Activated CD4-positive, alpha-beta T cell treated with anti-CD3 and anti-CD28 coated beads for 36 hours (primary cell): ENCODE measurements around the gene OPALIN. TPM values are rescaled to one million over a fixed set of nuclear protein-coding genes. Genes with fewer than 3 reads are reported as not detected.
A peak's percentile ranks its signal among the peaks of the same experiment; 100 is the strongest.
"Not testable (repeated sequence)": the region's sequence is repeated elsewhere in the genome, so short reads cannot be mapped to it uniquely, and the experiment has no call there.

Experiments used
- ATAC-seq: fragments of 200-7000 bp; cut with Tn5 transposase; one replicate; pipeline ENCODE4 v1.10.0; 2021; ENCODE audit warnings: mild to moderate bottlenecking, moderate library complexity
- CTCF ChIA-PET: fragments of 350-600 bp; sonication (Branson Sonifier 250); formaldehyde crosslinking; loops from one replicate; lab custom pipeline; 2021; ENCODE audit warnings: antibody characterized with exemption; lab: Charles Lee
- POLR2A ChIA-PET: fragments of 350-600 bp; sonication (Branson Sonifier 250); formaldehyde crosslinking; loops from one replicate; lab custom pipeline; 2021; ENCODE audit warnings: antibody characterized with exemption, inconsistent platforms; lab: Charles Lee
- DNase-seq: peaks from one replicate; pipeline ENCODE4 v3.0.0-alpha.2; 2020
- H3K27ac Mint-ChIP-seq: one replicate; pipeline ENCODE4 v1.8.0; 2021; ENCODE audit warnings: mixed read lengths
- H3K27me3 Mint-ChIP-seq: one replicate; pipeline ENCODE4 v1.8.0; 2021; ENCODE audit warnings: mixed read lengths
- H3K36me3 Mint-ChIP-seq: one replicate; pipeline ENCODE4 v1.8.0; 2021; ENCODE audit warnings: low read depth, mixed read lengths
- H3K4me1 Mint-ChIP-seq: one replicate; pipeline ENCODE4 v1.8.0; 2021; ENCODE audit warnings: mixed read lengths
- H3K4me3 Mint-ChIP-seq: one replicate; pipeline ENCODE4 v1.8.0; 2021; ENCODE audit warnings: mild to moderate bottlenecking, moderate library complexity, mixed read lengths
- H3K9me3 Mint-ChIP-seq: one replicate; pipeline ENCODE4 v1.8.0; 2021; ENCODE audit warnings: low read depth, mixed read lengths
- intact Hi-C, 2 experiments: fragments of 100-400 bp; cut with DNase I in 1 of 2; cut with micrococcal nuclease in 1 of 2; formaldehyde crosslinking; loops; one replicate each; pipeline versions ENCODE4 v1.14.2 to v1.15.1; 2022 to 2024; cut with DNase I, micrococcal nuclease
- total RNA-seq, 2 experiments: library from RNA; stranded (reverse); gene quantifications; one replicate each; pipeline ENCODE4 v1.2.3, GENCODE V29; 2021

The OPALIN gene
- total RNA-seq, 2 experiments from 2014 or later, result not detected

GRCh38 chr10:96317067-96317833, 41.6 kb downstream of the OPALIN start:
- no peaks in the 10 kb centered on the region for H3K9me3 Mint-ChIP-seq
- POLR2A ChIA-PET, result no interaction called here
- no peaks in the 10 kb centered on the region for H3K4me1 Mint-ChIP-seq
- H3K36me3 Mint-ChIP-seq, result no peaks in the 10 kb centered on the region
- peaks cover 10% of the 10 kb centered on the region for H3K27me3 Mint-ChIP-seq
- no peak overlapping the region for H3K4me3 Mint-ChIP-seq
- ATAC-seq, result no peak
- CTCF ChIA-PET, result interaction anchor here (0.6 to 2.0 kb wide), 7 partner anchors 9 to 841 kb away, joined by 3 to 5 read pairs (median 3); no protein-coding TSS in a partner anchor
- no peak overlapping the region for H3K27ac Mint-ChIP-seq
- no peak for DNase-seq
- intact Hi-C loops, result no loop called here

GRCh38 chr10:96313344-96313743, 45.5 kb downstream of the OPALIN start:
- Mint-ChIP-seq H3K27me3 (peaks cover 13% of the 10 kb centered on the region), H3K36me3 (no peaks in the 10 kb centered on the region), H3K9me3 (no peaks in the 10 kb centered on the region), H3K4me1 (no peaks in the 10 kb centered on the region), H3K4me3 (no peak overlapping the region), H3K27ac (no peak overlapping the region)
- intact Hi-C loops, result no loop called here
- ATAC-seq (no peak), DNase-seq (no peak)
- ChIA-PET CTCF (interaction anchor here (0.6 to 1.5 kb wide), 2 partner anchors 55 to 84 kb away, joined by 3 to 4 read pairs; no protein-coding TSS in a partner anchor), POLR2A (no interaction called here)

DNA sequence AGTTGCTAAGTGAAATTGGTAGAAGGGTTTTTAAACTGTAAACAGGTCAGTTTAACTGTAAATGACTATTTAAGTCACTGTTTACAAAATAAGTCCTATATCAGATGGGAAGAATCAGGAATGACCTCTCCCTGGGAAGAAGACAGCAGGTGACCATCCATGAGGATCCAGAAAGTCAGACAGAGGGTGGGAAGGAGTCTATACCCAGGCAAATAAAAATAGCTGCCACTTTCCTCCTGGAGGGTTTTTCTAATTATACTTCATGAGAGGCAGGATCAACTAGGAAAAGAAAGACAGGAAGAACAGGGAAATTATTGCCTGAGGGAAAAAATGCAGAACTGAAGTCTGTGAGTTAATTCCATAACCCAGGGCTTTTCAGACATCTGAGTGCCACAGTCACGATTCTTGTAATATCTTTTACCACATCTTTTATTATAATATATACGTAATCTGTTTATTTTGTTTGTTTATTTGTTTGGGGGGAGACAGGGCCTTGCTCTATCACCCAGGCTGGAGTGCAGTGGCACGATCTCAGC, 47.6 kb downstream of the OPALIN start:
- ATAC-seq, result no peak

DNA sequence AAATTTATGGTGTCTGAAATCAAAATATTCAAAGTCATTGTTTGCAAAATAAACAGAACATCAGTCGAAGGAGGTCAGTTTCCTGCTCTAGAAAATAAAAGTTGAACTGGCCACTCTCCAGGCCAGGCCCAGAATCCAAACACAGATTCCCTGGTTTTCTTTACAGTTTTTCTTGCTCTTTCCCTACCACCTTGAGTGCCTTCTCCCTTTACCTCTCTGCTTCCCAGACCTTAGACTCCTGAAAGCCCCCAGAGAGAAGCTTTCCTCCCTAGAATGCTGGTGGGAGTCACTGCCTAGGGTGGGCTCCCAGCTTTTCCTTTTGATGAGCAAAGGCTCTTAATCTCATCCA, 48.5 kb downstream of the OPALIN start:
- H3K27me3 Mint-ChIP-seq, result peaks cover 3% of the 10 kb centered on the region
- CTCF ChIA-PET, result interaction anchor here (1.0 to 1.5 kb wide), 2 partner anchors 9 to 29 kb away, joined by 4 to 5 read pairs; no protein-coding TSS in a partner anchor
- peaks cover 5% of the 10 kb centered on the region for H3K4me1 Mint-ChIP-seq
- H3K27ac Mint-ChIP-seq, result no peak overlapping the region
- ATAC-seq, result no peak
- no peak for DNase-seq
- no peaks in the 10 kb centered on the region for H3K36me3 Mint-ChIP-seq
- intact Hi-C loops, result no loop called here
- no peaks in the 10 kb centered on the region for H3K9me3 Mint-ChIP-seq
- no peak overlapping the region for H3K4me3 Mint-ChIP-seq
- POLR2A ChIA-PET, result no interaction called here

More for the DNA sequence above, 47.6 kb downstream of the OPALIN start:
- intact Hi-C loops, result no loop called here
- Mint-ChIP-seq H3K36me3 (no peaks in the 10 kb centered on the region), H3K4me1 (peaks cover 5% of the 10 kb centered on the region), H3K27me3 (peaks cover 7% of the 10 kb centered on the region), H3K27ac (no peak overlapping the region), H3K4me3 (no peak overlapping the region), H3K9me3 (no peaks in the 10 kb centered on the region)
- POLR2A ChIA-PET, result no interaction called here
- no peak for DNase-seq
- CTCF ChIA-PET, result interaction anchor here (1.0 to 1.5 kb wide), 2 partner anchors 9 to 29 kb away, joined by 4 to 5 read pairs; no protein-coding TSS in a partner anchor

DNA sequence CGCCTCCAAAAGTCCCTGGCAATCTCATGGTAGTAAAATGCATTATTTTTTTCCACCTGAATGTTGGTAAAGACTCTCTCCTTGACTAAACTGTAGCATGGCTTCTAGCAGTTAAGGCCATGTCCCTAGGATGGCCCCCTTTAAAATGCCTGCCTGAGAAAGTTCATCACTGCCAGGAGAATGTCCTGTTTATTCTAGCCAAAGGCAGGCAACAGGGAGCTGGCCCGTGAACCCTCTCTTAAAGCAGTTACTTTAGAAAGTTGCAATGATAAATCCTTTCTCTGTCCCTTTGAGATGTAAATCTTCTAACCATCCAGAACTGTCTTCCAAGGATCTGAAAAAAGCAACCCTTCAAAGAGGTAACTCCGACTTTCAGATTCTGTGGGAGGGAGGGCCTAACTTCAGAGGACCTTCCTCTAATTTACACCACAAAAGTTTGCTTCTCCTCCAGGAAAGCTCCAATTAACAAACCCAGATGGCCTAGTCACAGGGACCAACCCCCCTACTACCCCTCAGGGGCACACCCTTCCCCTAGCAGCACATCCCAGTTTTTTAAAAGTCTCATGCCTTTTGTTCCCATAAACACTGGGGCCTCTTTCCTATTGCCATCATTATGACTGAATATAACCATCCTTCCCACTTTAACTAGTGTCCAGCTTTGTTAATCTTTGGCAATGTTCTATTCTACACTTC, 49.0 kb downstream of the OPALIN start:
- ATAC-seq (no peak), DNase-seq (no peak)
- ChIA-PET POLR2A (no interaction called here), CTCF (interaction anchor here (1.5 kb wide), 1 partner anchor 8 kb away, joined by 5 read pairs; no protein-coding TSS in a partner anchor)
- Mint-ChIP-seq H3K9me3 (no peaks in the 10 kb centered on the region), H3K4me1 (peaks cover 7% of the 10 kb centered on the region), H3K36me3 (no peaks in the 10 kb centered on the region), H3K27ac (no peak overlapping the region), H3K4me3 (no peak overlapping the region), H3K27me3 (peaks cover 3% of the 10 kb centered on the region)
- intact Hi-C loops, result no loop called here

DNA sequence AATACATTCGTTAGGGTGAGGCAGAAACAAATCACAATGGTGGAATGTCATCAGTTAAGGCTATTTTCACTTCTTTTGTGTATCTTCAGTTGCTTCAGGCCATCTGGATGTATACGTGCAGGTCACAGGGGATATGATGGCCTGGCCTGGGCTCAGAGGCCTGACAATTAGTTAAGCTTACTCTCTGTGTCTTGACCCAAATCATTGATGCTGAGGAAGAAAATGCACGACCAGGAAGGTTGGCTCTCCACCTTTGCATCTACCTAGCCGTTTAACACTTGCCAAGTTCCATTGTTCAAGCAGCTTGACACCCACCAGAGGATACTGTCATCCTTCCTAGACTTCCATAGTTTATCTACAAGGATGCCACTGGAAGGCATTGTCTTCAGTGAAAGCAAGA, 49.9 kb downstream of the OPALIN start:
- ATAC-seq, POLR2A ChIA-PET, H3K27me3 Mint-ChIP-seq, H3K4me3 Mint-ChIP-seq, H3K9me3 Mint-ChIP-seq, intact Hi-C loops, H3K27ac Mint-ChIP-seq, H3K36me3 Mint-ChIP-seq, DNase-seq: not testable (repeated sequence)
- CTCF ChIA-PET, result interaction anchor here (1.4 to 1.9 kb wide), 3 partner anchors 14 to 26 kb away, joined by 6 read pairs; no protein-coding TSS in a partner anchor
- H3K4me1 Mint-ChIP-seq, result peaks cover 15% of the 10 kb centered on the region

GRCh38 chr10:96306516-96306915, 52.3 kb downstream of the OPALIN start:
- H3K27ac Mint-ChIP-seq, result no peak overlapping the region
- ATAC-seq (peak; percentile 63), DNase-seq (peak; percentile 43)
- POLR2A ChIA-PET, result no interaction called here
- H3K27me3 Mint-ChIP-seq, result peaks cover 12% of the 10 kb centered on the region
- H3K9me3 Mint-ChIP-seq, result no peaks in the 10 kb centered on the region
- H3K4me3 Mint-ChIP-seq, result peak overlapping the region; percentile 32
- intact Hi-C loops, result no loop called here
- H3K4me1 Mint-ChIP-seq, result peaks cover 22% of the 10 kb centered on the region
- no peaks in the 10 kb centered on the region for H3K36me3 Mint-ChIP-seq
- CTCF ChIA-PET, result interaction anchor here (0.6 to 0.9 kb wide), 3 partner anchors 11 to 69 kb away, joined by 3 read pairs; no protein-coding TSS in a partner anchor

DNA sequence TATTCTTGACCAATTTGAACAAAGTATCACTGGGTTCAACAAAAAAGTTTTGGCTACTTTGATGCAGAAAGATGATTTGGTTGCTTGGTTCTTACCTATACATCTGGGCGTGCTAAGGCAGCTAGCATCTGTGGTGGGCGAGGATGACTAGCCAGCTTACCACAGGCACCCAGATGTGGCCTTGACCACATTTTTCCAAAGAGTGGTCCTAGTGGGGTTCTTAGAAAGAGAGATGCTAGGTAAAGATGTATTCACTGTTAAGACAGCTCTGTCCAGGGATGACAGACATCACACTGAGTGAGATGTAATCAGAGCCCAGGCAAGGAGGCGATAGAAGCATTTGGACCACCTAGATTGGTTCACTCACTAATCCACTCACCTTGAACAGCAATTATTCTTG, 53.8 kb downstream of the OPALIN start:
- Mint-ChIP-seq H3K27ac (no peak overlapping the region), H3K4me1 (peaks cover 37% of the 10 kb centered on the region), H3K36me3 (no peaks in the 10 kb centered on the region), H3K9me3 (no peaks in the 10 kb centered on the region), H3K4me3 (no peak overlapping the region), H3K27me3 (peaks cover 14% of the 10 kb centered on the region)
- DNase-seq (peak; percentile 26), ATAC-seq (peak; percentile 23)
- ChIA-PET CTCF (interaction anchor here (1.4 to 2.9 kb wide), 4 partner anchors 10 to 75 kb away, joined by 3 to 15 read pairs (median 6); no protein-coding TSS in a partner anchor), POLR2A (no interaction called here)
- intact Hi-C loops, result no loop called here

DNA sequence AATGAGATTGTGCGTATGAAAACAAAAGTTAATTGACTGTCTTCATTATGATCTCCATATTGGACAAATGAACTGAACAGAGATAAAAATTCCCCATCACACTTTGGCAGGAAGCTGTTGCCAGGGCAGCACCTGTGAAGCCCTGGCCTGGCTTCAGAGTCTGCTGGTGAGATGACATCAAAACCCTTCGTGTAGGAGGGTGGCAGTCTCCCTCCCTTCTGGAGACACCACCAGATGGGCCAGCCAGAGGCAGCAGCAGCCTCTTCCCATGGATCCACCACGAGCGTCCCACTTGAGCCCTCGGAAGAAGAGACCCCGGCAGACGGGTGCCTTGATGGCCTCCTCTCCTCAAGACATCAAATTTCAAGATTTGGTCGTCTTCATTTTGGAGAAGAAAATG, 54.6 kb downstream of the OPALIN start, which contains the start of gene DNTT:
DNTT (plus strand) TSS at position 205 of the 400 bp plus-strand sequence; CDS start at position 269, 64 bp downstream.
- Mint-ChIP-seq H3K4me3 (no peak within 1 kb of the TSS), H3K27me3 (peaks cover 14% of the 10 kb centered on the region), H3K36me3 (no peaks in the 10 kb centered on the region), H3K9me3 (no peaks in the 10 kb centered on the region), H3K27ac (no peak within 1 kb of the TSS), H3K4me1 (peaks cover 45% of the 10 kb centered on the region)
- CTCF ChIA-PET, result interaction anchor here (1.4 to 2.9 kb wide), 4 partner anchors 10 to 75 kb away, joined by 3 to 15 read pairs (median 6); no protein-coding TSS in a partner anchor
- ATAC-seq (no peak), DNase-seq (no peak)
- POLR2A ChIA-PET, result no interaction called here
- intact Hi-C loops, result no loop called here

- peaks cover 59% of the 10 kb centered on the region for H3K4me1 Mint-ChIP-seq
- ChIA-PET CTCF (interaction anchor here (0.7 to 4.4 kb wide), 7 partner anchors 9 to 274 kb away, joined by 3 to 17 read pairs (median 4); no protein-coding TSS in a partner anchor), POLR2A (interaction anchor here (1.3 kb wide), 1 partner anchor 11 kb away, joined by 4 read pairs; no protein-coding TSS in a partner anchor)
- no peak for DNase-seq
- H3K9me3 Mint-ChIP-seq, result no peaks in the 10 kb centered on the region
- no peak overlapping the region for H3K27ac Mint-ChIP-seq
- H3K4me3 Mint-ChIP-seq, result no peak overlapping the region
- intact Hi-C loops, result no loop called here
- H3K36me3 Mint-ChIP-seq, result no peaks in the 10 kb centered on the region
- ATAC-seq, result no peak
- peaks cover 11% of the 10 kb centered on the region for H3K27me3 Mint-ChIP-seq
Measured at GRCh38 chr10:96301616-96302015, 57.2 kb downstream of the OPALIN start.

DNA sequence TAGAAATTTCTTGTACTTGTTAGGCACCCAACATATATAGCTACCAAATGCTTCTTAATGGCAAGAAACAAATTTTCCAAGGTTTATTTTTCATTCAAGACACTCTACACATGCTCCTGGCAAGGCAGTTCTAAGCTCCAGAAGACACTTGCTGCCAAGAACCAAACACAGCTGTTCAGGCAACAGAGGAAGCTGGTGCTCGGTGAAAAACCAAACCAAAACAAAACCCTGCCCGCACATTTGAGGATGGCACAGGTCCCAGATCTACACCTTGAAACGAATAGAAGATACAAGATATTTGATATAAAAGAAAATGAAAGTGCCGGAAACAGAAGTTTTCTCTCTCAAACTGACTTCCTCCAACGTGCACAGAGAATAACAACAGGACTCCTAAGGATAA, 59.4 kb downstream of the OPALIN start:
- peaks cover 11% of the 10 kb centered on the region for H3K27me3 Mint-ChIP-seq
- no peaks in the 10 kb centered on the region for H3K9me3 Mint-ChIP-seq
- POLR2A ChIA-PET, result interaction anchor here (0.6 to 0.9 kb wide), 2 partner anchors 9 to 303 kb away, joined by 3 read pairs; no protein-coding TSS in a partner anchor
- H3K36me3 Mint-ChIP-seq, result no peaks in the 10 kb centered on the region
- intact Hi-C loops, result loop anchor here in 1 of 2 experiments (10.0 kb wide), 1 partner anchor 605 kb away; the partner anchor contains the start of gene TCTN3
- DNase-seq (peak; percentile 20), ATAC-seq (no peak)
- CTCF ChIA-PET, result interaction anchor here (0.6 to 4.4 kb wide), 4 partner anchors 70 to 956 kb away, joined by 3 to 17 read pairs (median 4); no protein-coding TSS in a partner anchor
- H3K4me3 Mint-ChIP-seq, result peak overlapping the region; percentile 47
- peak overlapping the region; percentile 76 for H3K27ac Mint-ChIP-seq
- peaks cover 62% of the 10 kb centered on the region for H3K4me1 Mint-ChIP-seq
